Stimulated activated CD8-positive, alpha-beta memory T cell treated with anti-CD3 and anti-CD28 coated beads, Interleukin-7, amount 100 ng/mL, for 48 hours (primary cell): ENCODE data around the gene GATAD2A.

Experiments used
- DNase-seq, 2 donors: peaks; one replicate each; pipeline ENCODE4 v3.0.0-alpha.2; 2020; ENCODE audit warnings: low read depth in 1 of 2; ENCODE audit errors: extremely low read depth in 1 of 2

Gene GATAD2A

DNA sequence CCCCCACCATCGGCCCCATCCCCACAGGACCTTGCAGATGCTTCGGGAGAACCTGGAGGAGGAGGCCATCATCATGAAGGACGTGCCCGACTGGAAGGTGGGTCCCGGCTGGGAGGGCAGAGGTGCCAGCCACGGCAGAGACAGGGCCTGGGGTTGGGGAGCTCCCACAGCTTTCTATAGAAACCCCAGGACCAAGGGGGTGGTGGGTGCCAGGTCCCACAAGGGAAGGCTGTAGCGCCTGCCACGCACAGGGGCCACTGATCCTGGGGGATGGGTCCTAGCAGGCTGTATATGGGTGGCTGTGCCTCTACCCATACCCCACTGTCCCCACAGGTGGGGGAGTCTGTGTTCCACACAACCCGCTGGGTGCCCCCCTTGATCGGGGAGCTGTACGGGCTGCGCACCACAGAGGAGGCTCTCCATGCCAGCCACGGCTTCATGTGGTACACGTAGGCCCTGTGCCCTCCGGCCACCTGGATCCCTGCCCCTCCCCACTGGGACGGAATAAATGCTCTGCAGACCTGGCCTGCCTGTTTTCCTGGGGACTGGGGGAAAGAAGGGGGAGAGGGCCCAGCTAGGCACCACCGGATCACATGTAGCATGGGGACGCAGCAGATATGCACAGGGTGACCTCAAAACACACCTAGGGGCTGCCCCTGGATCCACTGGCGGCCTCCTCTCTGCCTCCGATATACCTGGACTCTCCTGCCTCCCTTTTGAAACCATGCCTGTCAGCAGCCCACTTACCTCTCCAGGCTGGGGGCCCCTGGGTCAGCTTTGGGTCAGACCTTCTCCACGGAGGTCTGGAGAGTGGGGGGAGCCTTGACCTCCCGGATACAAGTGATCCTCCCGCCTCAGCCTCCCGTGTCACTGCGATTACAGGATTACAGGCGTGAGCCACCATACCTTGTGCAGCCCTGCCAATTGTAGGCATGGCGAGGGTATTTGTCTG is 122.5 kb downstream of the GATAD2A start:
- no peak for DNase-seq

DNA sequence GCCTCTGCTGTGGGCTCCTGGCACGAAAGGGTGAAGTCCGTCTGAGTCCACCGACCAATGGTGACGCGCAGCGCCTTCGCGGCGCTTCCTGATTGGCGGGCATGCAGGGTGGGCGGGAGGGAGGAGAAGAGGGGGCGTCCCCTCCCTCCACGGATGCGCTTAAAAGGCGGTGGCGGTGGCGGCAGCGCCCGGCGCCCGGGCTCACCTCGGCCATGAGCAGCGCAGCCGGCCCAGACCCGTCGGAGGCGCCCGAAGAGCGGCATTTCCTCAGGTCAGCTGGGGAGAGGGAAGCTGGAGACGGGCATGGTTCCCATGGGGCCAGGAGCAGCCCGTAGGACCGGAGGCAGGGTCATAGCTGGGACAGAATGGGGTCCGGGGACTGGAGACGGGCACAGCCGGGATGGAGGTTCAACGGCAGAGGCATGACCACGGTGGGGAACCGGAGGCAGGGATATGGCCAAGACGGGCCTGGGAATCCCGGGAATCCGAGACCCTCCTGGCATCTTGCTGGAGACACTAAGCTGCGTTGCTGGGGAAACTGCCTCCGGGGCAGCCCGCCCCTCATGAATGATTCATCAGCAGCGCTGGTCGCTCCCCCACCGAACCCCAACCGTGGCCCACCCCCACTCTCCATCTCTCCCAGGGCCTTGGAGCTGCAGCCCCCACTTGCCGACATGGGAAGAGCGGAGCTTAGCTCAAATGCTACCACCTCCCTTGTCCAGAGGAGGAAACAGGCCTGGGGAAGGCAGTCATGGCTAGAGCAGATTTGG is 123.4 kb downstream of the GATAD2A start, which contains the start of gene YJEFN3:
TSS of gene YJEFN3 (plus strand) at position 191 of the 770 bp plus-strand sequence. CDS start at position 213, 22 bp downstream.
- DNase-seq: no peak

GRCh38 chr19:19529783-19530422 is 124.4 kb downstream of the GATAD2A start:
- DNase-seq: no peak

GRCh38 chr19:19530423-19530804 is 124.9 kb downstream of the GATAD2A start:
- DNase-seq: no peak

DNA sequence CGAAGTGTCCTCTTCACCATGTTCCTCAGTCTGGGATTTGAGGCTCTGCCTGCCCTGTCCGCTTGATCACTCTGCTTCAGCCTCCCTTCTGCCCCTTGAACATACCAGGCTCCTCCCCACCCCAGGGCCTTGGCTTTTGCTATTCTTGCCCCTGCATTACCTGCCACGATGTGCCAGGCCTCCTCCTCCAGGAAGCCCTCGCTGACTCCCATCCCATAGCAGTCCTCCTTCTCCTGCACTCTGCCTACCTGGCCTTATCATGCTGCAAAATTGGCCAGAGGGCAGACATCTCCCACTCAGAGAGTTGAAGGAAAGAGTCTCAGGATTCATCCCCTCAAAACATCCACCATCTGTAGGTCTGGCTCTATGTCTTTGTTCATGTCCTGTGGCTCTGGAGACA is 125.4 kb downstream of the GATAD2A start:
- DNase-seq: no peak

DNA sequence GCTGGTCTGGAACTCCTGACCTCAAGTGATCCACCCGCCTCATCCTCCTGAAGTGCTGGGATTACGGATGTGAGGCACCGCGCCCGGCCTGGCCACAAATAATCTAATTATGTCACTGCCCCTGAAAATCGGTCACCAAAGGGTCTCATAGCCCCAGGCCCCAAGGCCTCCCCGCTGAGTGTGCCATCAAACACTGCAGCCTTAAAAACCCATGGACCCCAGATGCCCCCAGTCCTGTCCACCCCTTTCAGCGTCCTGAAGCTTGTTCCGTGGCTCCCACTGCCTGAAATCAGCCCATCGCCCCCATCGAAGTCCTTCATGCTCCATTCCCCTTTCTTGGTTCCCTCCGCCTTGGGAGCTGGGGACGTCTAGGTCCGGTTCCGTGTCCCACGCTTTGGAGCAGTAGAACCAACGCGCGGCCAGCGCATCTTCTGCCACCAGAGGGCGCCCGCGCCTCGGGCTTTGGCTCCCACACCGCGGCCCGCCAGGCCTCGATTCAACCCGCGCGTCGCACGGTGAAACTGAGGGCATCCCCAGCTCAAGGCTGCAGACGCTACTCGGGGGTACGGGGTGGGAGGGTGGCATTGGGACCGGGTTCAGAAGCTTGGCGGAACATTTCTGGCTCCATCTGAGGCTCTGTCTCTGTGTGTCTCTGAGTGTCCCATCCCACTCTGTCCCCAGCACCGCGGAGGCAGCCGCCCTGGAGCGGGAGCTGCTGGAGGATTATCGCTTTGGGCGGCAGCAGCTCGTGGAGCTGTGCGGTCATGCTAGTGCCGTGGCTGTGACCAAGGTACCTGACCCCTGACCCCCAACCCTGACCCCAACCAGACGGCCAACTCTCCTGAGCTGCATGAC is 126.7 kb downstream of the GATAD2A start:
- DNase-seq: peak; percentile 50 to 62

DNA sequence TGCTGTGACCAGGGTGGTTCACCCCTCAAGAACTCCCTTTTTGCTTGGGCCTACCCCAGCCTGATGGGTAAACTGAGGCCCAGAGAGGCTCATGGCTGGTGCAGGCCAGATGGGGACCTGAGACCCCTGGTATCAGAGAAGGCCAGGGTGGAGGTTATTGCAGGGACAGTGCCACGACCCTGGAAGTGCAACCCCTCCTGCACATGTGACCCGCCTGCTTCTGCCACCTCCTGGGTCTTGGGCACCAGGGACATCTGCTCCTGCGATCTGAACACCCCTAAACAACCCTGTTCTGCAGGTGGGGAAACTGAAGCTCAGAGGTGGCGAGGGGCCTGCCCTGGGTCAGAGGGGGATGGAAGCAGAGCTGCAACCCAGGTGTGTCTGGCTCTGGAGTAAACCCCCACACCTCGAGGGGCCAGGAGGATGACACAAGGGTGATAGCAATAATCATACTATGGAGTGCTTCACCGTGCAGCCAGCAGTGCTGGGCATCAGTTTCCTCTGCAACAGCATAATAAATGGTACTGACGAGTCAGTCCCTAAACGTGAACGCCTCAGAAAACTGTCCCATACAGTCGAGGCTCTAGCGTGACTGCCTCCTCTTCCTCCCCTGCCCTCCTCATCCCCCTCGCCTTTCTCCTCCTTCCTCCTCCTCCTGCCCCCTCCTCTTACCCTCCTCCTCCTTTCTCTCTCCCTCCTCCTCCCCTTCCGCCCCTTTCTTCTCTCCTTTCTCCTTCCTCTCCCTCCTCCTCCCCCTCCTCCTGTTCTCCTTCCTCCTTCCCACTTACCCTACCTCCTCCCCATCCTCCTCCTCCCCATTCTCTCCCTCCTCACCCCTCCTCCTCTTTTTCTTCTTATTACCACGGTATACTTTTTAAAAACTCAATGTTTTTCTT is 127.6 kb downstream of the GATAD2A start:
- no peak for DNase-seq

GRCh38 chr19:19533841-19534240 is 128.4 kb downstream of the GATAD2A start:
- no peak for DNase-seq

DNA sequence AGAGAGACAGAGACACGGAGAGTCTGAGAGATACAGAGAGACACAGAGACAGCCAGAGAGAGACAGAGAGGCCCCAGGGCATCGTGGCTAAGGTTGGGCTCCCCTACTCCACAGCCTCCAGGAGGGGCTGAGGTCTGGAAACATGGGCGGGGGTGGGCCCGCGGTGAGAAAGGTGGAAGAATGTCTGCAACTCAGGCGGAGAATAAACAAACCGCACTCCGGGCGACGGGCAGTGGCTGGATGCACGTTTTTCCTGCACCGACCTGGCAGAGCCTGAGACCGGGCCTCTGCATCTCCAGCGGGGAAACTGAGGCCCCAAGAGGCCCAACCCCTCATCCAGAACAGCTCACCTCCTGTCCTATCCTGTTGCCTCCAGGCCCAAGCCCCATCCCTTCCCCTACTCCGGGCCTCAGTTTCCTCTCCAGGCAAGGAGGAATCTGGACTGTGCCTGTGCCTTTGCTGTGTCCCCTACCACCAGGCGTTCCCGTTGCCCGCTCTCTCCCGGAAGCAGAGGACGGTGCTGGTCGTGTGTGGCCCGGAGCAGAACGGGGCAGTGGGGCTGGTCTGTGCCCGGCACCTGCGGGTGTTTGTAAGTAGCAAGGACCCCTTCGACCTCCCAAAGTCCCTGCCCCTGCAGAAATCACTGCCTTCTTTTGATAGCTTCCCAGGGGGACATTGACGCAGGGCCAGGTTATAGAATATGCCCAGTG is 129.2 kb downstream of the GATAD2A start:
- no peak for DNase-seq

DNA sequence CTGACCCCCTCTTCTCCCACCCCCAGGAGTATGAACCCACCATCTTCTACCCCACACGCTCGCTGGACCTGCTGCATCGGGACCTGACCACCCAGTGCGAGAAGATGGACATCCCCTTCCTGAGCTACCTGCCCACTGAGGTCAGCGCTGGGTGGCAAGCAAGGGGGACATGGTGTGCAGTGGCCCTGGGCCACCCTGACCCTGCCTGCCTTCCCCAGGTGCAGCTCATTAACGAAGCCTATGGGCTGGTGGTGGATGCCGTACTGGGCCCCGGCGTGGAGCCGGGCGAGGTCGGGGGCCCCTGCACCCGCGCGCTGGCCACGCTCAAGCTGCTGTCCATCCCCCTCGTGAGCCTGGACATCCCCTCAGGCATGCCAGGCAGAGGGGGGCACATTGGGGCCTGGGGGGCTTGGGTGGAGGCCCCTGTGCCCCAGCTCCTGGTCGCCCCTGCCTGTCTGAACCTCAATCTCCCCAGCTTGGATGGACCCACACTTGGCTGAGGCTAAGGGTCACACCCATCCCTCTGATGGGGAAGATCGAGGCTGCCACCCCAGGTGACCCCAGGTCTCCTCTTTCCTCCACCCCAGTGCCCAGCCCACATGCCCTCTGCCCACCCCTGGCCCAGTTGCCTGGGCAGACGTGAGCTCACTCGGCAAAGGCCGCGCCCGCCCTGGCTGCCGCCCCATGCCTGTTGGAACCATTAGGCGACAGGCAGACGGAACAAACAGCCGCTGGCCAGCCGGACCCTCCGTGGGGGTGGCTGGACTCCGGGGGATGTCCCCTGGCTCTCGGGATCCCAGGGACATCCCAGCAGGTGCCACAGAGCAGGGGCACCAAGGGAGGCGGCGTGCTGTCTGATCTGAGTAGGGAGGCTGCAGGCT is 130.1 kb downstream of the GATAD2A start:
- no peak for DNase-seq

DNA sequence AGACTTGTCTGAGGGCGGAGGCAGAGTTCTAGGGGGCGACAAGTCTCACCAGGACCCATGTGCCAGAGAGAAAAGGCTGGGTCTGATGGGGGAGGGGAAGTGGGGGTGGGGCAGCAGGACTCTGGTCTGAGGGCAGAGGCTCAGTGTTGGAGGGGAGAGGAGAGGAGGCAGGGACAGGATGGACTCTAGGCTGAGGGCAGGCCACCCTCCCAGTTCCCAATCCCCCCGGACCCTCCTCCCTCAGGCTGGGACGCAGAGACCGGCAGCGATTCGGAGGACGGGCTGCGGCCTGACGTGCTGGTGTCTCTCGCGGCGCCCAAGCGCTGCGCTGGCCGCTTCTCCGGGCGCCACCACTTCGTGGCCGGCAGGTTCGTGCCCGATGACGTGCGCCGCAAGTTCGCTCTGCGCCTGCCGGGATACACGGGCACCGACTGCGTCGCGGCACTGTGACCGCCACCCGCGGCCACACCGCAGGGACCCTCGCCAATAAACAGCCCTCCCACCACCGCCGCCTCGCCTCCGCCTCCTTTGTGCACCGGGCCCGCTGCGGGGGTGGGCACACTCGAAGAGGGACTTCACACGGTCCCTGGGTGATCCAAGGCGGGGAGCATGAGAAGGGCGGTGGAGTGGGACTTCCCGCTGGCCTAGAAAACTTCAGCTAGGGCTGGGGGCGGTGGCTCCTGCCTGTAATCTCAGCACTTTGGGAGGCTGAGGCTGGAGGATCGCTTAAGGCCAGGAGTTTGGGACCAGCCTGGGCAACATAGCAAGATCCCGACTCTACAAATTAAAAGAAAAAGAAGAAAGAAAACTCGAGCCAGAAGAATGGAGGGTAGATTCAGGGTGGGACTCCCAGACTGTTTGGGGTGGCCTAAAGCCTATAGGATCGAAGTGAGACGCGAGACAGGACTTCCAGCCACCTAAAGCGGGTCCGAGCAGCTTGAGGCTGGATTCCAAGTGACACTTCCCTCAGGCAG is 131.9 kb downstream of the GATAD2A start:
- DNase-seq: no peak

- no peak for DNase-seq
Measured at GRCh38 chr19:19538061-19538784, 132.7 kb downstream of the GATAD2A start, which contains the start of gene CILP2. CILP2 (plus strand) TSS chr19:19538265; CDS start chr19:19538350, 85 bp downstream.

GRCh38 chr19:19538785-19539166 is 133.3 kb downstream of the GATAD2A start:
- DNase-seq: no peak

- DNase-seq: no peak
Measured at GRCh38 chr19:19539698-19540063, 134.2 kb downstream of the GATAD2A start.

GRCh38 chr19:19540064-19540714 is 134.7 kb downstream of the GATAD2A start:
- DNase-seq: peak; percentile 55 to 80
